Activated CD8-positive, alpha-beta memory T cell treated with anti-CD3 and anti-CD28 coated beads, Interleukin-2, amount 10 ng/mL, durations not matched to agents 7 days and 5 days (primary cell): Measurements from ENCODE around the gene TSPAN4. TPM values are rescaled to one million over a fixed set of nuclear protein-coding genes. Genes with fewer than 3 reads are reported as not detected.

Experiments
- ATAC-seq: fragments of 150-1000 bp; cut with Tn5 transposase; one replicate; pipeline ENCODE4 v1.10.0; 2021; ENCODE audit warnings: moderate library complexity
- CTCF ChIA-PET: fragments of 350-600 bp; sonication (Branson Sonifier 250); formaldehyde crosslinking; loops from one replicate; lab custom pipeline; 2021; ENCODE audit warnings: antibody characterized with exemption; lab: Charles Lee
- DNase-seq: peaks from one replicate; pipeline ENCODE4 v3.0.0-alpha.2; 2020
- H3K27ac Mint-ChIP-seq: one replicate; pipeline ENCODE4 v1.8.0; 2021; ENCODE audit warnings: mild to moderate bottlenecking, mixed read lengths
- H3K27me3 Mint-ChIP-seq: one replicate; pipeline ENCODE4 v1.8.0; 2021; ENCODE audit warnings: mixed read lengths
- H3K36me3 Mint-ChIP-seq: one replicate; pipeline ENCODE4 v1.8.0; 2021; ENCODE audit warnings: mild to moderate bottlenecking, mixed read lengths
- H3K4me1 Mint-ChIP-seq: one replicate; pipeline ENCODE4 v1.8.0; 2021; ENCODE audit warnings: mixed read lengths
- H3K4me3 Mint-ChIP-seq: one replicate; pipeline ENCODE4 v1.8.0; 2021; ENCODE audit warnings: mild to moderate bottlenecking, moderate library complexity, mixed read lengths
- H3K9me3 Mint-ChIP-seq: one replicate; pipeline ENCODE4 v1.8.0; 2022; ENCODE audit warnings: low read depth, mixed read lengths
- total RNA-seq, 2 experiments: library from RNA; stranded (reverse); gene quantifications; one replicate each; pipeline ENCODE4 v1.2.3, GENCODE V29; 2021

TSPAN4 gene
- total RNA-seq, 2 experiments from 2014 or later: 7.8 to 17.8 TPM

DNA sequence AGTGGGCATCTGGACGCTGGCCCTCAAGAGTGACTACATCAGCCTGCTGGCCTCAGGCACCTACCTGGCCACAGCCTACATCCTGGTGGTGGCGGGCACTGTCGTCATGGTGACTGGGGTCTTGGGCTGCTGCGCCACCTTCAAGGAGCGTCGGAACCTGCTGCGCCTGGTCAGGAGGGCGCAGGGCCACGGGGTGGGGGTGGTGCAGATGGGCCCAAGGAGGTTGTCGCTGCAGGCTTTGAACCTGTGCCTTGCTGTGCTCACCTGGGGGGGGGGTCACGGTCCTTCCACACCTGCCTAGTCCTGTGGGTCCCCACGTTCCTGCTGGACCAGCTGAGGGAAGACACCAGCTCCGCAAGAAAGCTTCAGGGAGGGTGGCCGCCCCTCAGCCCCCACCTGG lies 6.4 kb upstream of the TSPAN4 start:
- Mint-ChIP-seq H3K9me3 (no peaks in the 10 kb centered on the region), H3K36me3 (peaks cover 7% of the 10 kb centered on the region), H3K27ac (no peak overlapping the region), H3K27me3 (peaks cover 11% of the 10 kb centered on the region), H3K4me1 (peaks cover 26% of the 10 kb centered on the region), H3K4me3 (no peak overlapping the region)
- ATAC-seq: no peak
- CTCF ChIA-PET: interaction anchor here (0.7 kb wide), 1 partner anchor 28 kb away, joined by 3 read pairs; no protein-coding TSS in a partner anchor
- DNase-seq: no peak

DNA sequence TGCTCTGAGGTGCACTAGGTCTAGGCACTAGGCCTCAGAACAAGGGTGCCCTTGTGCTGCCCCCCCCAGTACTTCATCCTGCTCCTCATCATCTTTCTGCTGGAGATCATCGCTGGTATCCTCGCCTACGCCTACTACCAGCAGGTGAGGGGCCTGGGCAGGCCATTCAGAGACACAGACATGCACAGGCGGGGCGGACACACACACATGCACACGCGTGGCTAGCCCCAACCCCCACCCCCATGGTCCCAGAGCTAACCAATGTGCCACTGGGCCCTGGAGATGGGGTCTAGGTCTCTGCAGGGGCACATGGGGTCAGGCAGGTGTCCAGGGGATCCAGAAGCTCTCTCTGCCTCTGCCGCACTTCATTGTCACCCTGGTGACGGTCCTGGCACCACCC lies 6.0 kb upstream of the TSPAN4 start:
- DNase-seq (no peak), ATAC-seq (no peak)
- Mint-ChIP-seq H3K4me1 (peaks cover 27% of the 10 kb centered on the region), H3K9me3 (no peaks in the 10 kb centered on the region), H3K4me3 (no peak overlapping the region), H3K27me3 (peaks cover 7% of the 10 kb centered on the region), H3K36me3 (peaks cover 7% of the 10 kb centered on the region), H3K27ac (no peak overlapping the region)
- CTCF ChIA-PET: interaction anchor here (0.7 kb wide), 1 partner anchor 29 kb away, joined by 3 read pairs; no protein-coding TSS in a partner anchor

DNA sequence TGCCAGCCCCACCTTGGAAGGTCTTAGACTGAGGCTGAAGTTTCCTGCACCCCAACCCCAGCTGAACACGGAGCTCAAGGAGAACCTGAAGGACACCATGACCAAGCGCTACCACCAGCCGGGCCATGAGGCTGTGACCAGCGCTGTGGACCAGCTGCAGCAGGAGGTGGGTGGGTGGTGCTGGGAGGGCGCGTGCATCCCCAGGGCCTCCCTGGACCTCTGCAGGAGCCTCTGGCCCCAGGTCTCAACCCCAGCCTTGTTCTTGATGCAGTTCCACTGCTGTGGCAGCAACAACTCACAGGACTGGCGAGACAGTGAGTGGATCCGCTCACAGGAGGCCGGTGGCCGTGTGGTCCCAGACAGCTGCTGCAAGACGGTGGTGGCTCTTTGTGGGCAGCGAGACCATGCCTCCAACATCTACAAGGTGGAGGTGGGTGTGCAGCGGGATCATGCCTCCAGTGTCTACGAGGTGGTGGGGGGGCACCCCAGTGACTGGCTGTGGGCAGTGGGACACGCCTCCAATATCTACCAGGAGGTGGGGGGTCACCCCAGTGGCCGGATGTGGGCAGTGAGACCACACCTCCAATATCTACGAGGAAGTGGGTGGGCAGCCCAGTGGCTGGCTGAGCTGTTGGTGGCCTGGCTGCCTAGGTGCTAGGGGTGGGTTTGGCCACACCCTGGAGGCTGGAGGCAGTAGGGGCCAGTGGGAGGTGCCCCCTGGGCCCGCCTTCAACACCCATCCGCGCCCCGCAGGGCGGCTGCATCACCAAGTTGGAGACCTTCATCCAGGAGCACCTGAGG lies 5.3 kb upstream of the TSPAN4 start:
- Mint-ChIP-seq H3K4me1 (peaks cover 24% of the 10 kb centered on the region), H3K36me3 (peaks cover 7% of the 10 kb centered on the region), H3K27ac (no peak overlapping the region), H3K27me3 (peaks cover under 1% of the 10 kb centered on the region), H3K9me3 (no peaks in the 10 kb centered on the region), H3K4me3 (no peak overlapping the region)
- CTCF ChIA-PET: interaction anchor here (1.0 kb wide), 1 partner anchor 10 kb away, joined by 3 read pairs; no protein-coding TSS in a partner anchor
- DNase-seq (no peak), ATAC-seq (no peak)

DNA sequence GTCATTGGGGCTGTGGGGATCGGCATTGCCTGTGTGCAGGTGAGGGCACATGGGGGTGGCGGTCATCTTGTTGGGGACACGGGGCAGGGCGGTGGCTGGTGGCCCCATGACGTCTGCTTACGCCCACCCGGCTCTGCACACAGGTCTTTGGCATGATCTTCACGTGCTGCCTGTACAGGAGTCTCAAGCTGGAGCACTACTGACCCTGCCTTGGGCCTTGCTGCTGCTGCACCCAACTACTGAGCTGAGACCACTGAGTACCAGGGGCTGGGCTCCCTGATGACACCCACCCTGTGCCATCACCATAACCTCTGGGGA lies 4.7 kb upstream of the TSPAN4 start:
- CTCF ChIA-PET: interaction anchor here (0.9 to 1.0 kb wide), 2 partner anchors 9 to 10 kb away, joined by 3 read pairs; partner anchors contain the start of gene CRACR2B
- H3K27ac Mint-ChIP-seq: no peak overlapping the region
- no peak overlapping the region for H3K4me3 Mint-ChIP-seq
- no peaks in the 10 kb centered on the region for H3K9me3 Mint-ChIP-seq
- peaks cover 24% of the 10 kb centered on the region for H3K4me1 Mint-ChIP-seq
- H3K36me3 Mint-ChIP-seq: peaks cover 7% of the 10 kb centered on the region
- ATAC-seq (no peak), DNase-seq (no peak)
- no peaks in the 10 kb centered on the region for H3K27me3 Mint-ChIP-seq

DNA sequence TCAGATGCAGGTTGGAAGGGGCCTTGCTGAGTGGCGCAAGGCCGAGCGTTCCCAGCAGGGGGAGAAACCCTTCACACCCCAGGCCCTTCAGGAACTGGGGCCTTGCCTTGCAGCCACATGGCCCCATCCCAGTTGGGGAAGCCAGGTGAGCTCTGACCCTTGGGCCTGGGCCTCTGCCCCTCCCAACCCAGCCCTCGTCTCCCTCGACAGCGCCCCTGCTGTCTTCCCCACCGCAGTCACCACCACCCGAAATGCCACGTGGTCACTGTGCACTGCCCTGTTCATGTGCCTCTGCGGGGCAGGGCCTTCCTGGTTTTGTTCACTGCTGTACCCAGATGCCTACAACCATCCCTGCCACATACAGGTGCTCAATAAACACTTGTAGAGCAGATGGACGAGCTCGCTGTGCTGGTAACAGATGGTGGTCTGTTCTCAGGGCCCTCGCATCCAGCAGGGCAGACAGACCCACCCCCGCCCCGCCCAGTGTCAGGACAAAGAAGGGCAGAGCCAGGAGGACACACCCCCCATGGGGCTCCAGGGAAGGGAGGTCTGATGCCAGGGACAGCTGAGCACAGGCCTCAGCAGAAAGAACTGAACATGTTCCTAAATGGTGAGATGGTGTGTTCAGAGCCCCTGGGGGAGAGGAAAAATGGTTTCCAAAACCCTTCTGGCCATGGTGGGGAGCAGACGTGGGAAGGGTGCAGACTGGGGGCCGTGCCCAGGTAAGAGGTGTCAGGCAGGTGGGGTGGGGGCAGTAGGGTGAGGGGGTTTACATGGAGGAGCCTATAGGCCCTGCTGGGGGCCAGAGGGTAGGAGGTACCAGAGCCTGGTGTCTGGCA lies 4.0 kb upstream of the TSPAN4 start:
- Mint-ChIP-seq H3K36me3 (peaks cover 7% of the 10 kb centered on the region), H3K27ac (no peak overlapping the region), H3K4me3 (no peak overlapping the region), H3K9me3 (no peaks in the 10 kb centered on the region), H3K27me3 (no peaks in the 10 kb centered on the region), H3K4me1 (peaks cover 25% of the 10 kb centered on the region)
- CTCF ChIA-PET: interaction anchor here (0.9 kb wide), 1 partner anchor 11 kb away, joined by 3 read pairs; the partner anchor contains the start of gene CRACR2B
- no peak for DNase-seq
- no peak for ATAC-seq

DNA sequence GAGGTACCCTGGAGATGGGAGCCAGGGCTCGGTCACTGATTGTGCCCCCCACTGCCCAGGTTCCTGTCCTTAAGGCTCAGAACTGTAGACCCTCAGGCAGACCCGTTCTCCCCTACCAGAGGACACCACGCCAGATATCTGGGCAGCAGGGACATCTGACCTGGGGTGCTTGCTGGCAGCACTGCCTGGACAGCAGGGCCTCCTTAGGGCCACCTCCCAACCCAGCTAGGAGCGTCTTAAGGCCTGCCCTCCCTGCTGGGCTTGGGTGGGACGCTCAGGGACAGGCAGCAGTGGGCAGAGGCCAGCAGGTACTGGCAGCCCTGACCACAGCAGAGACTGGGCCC lies 3.4 kb upstream of the TSPAN4 start:
- no peaks in the 10 kb centered on the region for H3K27me3 Mint-ChIP-seq
- no peak overlapping the region for H3K4me3 Mint-ChIP-seq
- ATAC-seq (no peak), DNase-seq (no peak)
- no peak overlapping the region for H3K27ac Mint-ChIP-seq
- H3K4me1 Mint-ChIP-seq: peaks cover 25% of the 10 kb centered on the region
- H3K36me3 Mint-ChIP-seq: peaks cover 7% of the 10 kb centered on the region
- CTCF ChIA-PET: no interaction called here
- H3K9me3 Mint-ChIP-seq: no peaks in the 10 kb centered on the region

DNA sequence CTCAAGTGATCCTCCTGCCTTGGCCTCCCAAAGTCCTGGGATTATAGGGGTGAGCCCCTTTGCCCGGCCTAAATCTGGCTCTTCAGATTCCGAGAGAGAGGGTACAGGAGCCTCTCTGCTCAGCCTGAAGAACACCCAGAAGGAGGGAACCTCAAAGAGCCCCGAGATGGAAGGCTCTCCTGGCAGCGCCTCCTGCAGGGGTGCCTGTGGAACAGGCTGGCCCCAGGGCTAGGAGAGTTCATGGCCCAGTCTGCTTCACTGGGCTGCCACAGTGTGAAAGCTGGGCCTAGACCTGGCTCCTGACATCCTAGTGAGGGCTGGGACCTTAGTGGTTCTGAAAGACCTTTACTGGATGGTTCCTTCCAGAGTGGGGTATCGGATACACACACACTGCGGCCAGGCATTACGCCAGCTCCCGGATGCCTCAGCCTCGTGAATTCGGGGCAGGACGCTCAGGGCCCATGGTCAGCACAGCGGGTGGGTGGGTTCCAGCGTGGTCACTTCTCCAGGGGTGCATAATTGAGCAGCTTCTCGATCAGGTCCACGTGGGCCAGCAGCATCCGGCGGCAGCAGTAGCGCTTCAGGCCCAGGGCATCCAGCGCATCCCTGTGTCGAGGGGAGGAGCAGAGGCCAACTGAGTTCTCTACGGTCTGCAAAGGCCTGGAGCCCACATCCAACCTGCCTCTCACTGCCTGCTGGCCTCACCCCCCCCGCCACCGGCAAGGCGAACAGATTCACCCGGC lies 2.6 kb upstream of the TSPAN4 start:
- peaks cover 7% of the 10 kb centered on the region for H3K36me3 Mint-ChIP-seq
- no peaks in the 10 kb centered on the region for H3K27me3 Mint-ChIP-seq
- peaks cover 24% of the 10 kb centered on the region for H3K4me1 Mint-ChIP-seq
- DNase-seq: no peak
- CTCF ChIA-PET: interaction anchor here (0.9 to 1.1 kb wide), 2 partner anchors 8 to 23 kb away, joined by 3 read pairs; no protein-coding TSS in a partner anchor
- ATAC-seq: no peak
- H3K9me3 Mint-ChIP-seq: no peaks in the 10 kb centered on the region
- H3K4me3 Mint-ChIP-seq: peak overlapping the region; percentile 86
- no peak overlapping the region for H3K27ac Mint-ChIP-seq

DNA sequence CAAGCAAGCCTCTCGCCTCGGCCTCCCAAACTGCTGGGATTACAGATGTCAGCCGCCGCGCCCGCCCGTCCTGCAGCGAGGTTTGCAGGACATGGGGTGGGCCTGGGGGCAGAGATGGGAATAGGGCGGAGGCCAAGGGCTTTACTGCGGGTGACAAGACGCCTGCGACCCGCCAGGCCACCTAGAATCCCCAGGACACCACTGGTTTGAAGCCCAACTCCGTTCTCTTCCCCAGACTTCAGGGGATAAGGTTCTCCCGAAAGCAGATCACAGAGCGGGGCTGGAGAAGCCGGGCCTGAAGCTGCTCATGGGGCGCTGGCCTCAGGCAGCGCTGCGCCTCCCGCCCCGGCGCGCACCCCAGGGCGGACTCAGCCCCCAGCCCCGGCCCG lies 677 bp upstream of the TSPAN4 start:
- CTCF ChIA-PET: interaction anchor here (2.6 kb wide), 1 partner anchor 9 kb away, joined by 11 read pairs; the partner anchor contains the start of gene CD151
- peak overlapping the region; percentile 86 for H3K4me3 Mint-ChIP-seq
- ATAC-seq (peak; percentile 49), DNase-seq (no peak)
- H3K4me1 Mint-ChIP-seq: peaks cover 24% of the 10 kb centered on the region
- peak overlapping the region; percentile 80 for H3K27ac Mint-ChIP-seq
- no peaks in the 10 kb centered on the region for H3K27me3 Mint-ChIP-seq
- peaks cover 7% of the 10 kb centered on the region for H3K36me3 Mint-ChIP-seq
- H3K9me3 Mint-ChIP-seq: no peaks in the 10 kb centered on the region

DNA sequence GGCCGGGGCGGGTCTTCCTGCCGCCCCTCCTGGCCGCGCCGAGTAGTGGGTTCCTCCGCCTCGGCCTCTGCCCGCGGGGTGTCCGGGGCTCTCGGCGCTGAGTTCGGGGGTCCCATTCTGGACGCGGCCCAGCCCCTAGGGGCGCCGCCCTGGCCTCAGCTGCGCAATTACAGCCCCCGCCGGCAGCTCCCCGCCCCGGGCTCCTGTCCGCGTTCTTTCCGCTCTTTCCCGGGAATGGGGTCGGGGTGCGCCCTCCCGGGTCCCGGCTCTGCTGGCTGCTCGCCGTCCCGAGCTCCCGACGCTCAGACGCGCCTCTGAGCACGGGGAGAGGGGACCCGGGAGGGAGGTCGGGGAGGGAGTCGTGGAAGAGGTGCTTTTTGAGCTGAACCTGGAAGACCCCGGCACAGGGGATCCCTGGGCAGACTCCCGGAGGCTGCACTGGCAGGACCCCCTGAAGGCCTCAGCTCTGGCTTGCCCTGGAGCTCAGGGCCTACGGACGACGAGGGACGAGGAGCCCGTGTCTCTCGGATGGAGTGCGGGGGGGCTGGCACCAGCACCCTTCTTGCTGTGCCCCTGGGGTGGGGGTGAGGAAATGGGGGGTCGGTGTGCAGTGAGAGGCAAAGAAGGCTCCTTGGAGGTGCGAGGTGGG lies 558 bp downstream of the TSPAN4 start:
- CTCF ChIA-PET: interaction anchor here (0.8 to 2.6 kb wide), 8 partner anchors 9 to 78 kb away, joined by 3 to 11 read pairs (median 4); partner anchors contain the start of genes CD151, PNPLA2 and RPLP2
- Mint-ChIP-seq H3K4me1 (peaks cover 24% of the 10 kb centered on the region), H3K4me3 (peak overlapping the region; percentile 63), H3K36me3 (peaks cover 7% of the 10 kb centered on the region), H3K27ac (no peak overlapping the region), H3K9me3 (no peaks in the 10 kb centered on the region), H3K27me3 (no peaks in the 10 kb centered on the region)
- DNase-seq: no peak
- peak; percentile 7 for ATAC-seq

DNA sequence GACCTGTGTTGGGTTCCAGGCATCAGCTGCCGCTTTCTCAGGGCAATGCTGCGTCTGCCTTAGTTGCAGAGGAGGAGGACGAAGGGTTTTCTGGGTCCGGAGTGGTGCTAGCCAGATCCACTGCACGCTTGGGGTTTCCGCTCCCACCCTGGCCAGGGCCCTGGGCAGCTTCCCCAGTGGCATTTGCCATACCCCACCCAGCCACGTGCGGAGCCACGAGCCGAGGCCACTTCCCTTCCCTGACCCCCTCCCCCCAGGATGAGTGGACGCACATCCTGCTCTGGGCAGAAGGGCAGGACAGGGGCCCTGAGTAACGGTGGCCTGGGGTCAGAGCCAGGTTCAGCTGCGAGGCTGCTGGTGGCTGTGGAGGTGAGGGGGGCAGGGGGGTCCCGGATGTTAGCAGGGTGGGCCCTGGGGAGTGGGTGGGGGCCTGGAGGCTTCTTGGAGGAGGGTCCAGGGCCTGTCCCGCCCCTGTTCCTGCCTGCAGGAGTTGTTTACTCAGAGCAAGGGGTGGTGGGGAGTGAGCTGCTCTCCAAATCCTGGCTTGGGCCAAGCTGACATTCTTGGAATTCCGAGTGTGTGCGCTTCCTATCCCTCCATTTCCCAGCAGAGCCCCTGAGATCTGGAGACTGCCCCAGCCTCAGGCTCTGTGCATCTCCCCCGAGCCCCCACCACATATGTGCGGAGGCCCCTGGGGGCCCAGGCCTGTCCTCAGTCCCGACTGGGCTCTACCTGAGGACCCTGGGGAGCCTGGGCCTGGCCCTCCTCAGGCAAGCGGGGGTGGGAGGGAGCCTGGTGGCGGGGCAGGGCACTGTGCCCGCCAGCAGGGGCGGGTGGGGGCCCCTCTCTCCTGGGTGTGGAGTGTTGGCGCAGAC lies 1.4 kb downstream of the TSPAN4 start:
- no peak for DNase-seq
- Mint-ChIP-seq H3K36me3 (peaks cover 7% of the 10 kb centered on the region), H3K4me3 (peak overlapping the region; percentile 63), H3K9me3 (no peaks in the 10 kb centered on the region), H3K27me3 (peaks cover 6% of the 10 kb centered on the region), H3K27ac (no peak overlapping the region), H3K4me1 (peaks cover 29% of the 10 kb centered on the region)
- CTCF ChIA-PET: interaction anchor here (0.8 to 2.6 kb wide), 7 partner anchors 10 to 34 kb away, joined by 3 to 11 read pairs (median 4); partner anchors contain the start of genes CD151, PNPLA2 and RPLP2
- no peak for ATAC-seq

DNA sequence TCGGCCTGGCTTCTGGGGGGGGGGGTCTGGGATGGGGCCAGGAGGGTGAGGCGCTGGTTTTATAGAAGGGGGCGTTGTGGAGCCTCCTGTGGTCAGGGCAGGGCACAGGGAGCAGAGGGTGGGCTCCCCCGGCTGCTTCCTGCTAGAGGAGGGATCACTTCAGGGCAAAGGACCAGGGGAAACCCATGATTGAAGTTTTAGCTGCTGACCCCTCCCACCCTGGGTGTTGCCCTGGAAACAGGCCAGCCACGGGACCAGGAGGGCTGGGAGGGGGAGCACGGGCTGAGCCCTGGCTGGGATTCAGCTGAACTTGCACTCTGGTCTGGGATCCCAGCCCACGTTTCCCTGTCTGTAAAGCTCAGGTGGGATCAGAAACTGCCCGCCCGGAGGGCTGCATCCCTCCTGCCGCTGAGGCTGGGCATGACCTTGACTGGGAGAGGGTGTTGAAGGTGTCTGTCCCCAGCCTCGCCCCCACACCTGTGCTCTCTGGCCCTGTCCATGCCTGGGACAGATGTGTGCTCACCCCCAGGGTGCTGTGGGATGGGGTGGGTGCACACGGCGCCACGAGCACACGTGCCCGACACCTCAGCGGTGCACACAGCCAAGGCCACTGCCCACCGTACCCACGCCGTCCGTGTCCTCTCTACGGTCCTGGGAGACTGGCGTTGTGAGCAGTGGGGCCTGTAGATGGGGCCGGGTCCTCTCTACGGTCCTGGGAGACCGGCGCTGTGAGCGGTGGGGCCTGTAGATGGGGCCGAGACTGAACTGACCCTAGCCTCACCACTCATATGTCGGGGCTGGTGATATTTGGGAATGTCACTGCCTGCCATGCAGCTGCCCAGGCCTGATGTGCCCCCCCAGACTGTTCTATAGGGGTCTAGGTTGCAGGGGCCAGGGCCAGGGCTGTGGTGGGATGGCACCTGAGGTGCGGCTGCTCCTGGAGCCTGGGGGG lies 2.3 kb downstream of the TSPAN4 start:
- peaks cover 6% of the 10 kb centered on the region for H3K36me3 Mint-ChIP-seq
- peaks cover 29% of the 10 kb centered on the region for H3K4me1 Mint-ChIP-seq
- no peaks in the 10 kb centered on the region for H3K9me3 Mint-ChIP-seq
- no peak overlapping the region for H3K27ac Mint-ChIP-seq
- DNase-seq (no peak), ATAC-seq (no peak)
- CTCF ChIA-PET: no interaction called here
- H3K4me3 Mint-ChIP-seq: no peak overlapping the region
- peaks cover 8% of the 10 kb centered on the region for H3K27me3 Mint-ChIP-seq
